Stimulated activated CD4-positive, alpha-beta T cell treated with anti-CD3 and anti-CD28 coated beads, Interleukin-4, amount 100 ng/mL, for 24 hours (primary cell): ENCODE data around the gene RASA3.

Source experiments
- DNase-seq: peaks from one replicate; pipeline ENCODE4 v3.0.0-alpha.2; 2020

The RASA3 gene

DNA sequence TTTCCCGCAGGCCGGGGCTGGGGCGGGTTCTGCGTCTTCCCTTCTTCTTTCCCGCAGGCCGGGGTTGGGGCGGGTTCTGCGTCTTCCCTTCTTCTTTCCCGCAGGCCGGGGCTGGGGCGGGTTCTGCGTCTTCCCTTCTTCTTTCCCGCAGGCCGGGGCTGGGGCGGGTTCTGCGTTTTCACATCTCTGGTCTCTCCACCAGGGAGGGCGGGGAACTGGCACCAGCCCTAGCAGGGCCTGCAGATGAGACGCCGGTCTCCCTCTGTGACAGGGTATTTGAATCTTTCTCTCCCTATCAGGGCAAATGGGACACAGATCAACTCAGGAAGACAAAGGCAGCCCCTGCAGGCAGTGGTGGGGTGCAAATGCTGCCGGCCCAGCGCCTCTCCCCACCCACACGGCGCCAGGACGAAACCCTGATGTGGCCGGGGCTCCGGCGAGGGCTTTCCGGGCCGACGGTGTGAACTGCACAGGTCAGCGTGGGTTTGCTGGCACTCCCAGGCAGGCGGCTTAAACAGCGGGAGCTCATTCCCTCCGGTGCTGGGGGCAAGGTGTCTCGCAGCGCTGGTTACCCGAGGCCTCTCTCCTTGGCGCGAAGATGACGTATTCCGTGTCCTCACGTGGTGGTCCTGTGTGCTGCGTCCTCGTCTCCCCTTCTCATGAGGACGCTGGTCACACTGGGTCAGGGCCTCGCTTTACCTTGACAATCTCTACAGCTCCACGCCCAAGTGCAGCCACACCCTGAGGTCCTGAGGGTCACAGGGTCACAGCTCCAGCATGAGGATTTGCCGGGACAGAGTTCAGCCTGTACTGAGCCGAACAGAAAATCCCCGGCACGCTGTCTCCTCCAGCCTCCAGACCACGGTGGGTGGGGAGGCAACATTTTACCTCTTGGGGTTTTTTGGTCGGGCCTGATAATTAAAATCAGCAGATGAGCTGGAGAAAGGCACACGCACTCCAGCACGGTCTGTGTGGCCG, 157.8 kb downstream of the RASA3 start:
- DNase-seq = no peak

DNA sequence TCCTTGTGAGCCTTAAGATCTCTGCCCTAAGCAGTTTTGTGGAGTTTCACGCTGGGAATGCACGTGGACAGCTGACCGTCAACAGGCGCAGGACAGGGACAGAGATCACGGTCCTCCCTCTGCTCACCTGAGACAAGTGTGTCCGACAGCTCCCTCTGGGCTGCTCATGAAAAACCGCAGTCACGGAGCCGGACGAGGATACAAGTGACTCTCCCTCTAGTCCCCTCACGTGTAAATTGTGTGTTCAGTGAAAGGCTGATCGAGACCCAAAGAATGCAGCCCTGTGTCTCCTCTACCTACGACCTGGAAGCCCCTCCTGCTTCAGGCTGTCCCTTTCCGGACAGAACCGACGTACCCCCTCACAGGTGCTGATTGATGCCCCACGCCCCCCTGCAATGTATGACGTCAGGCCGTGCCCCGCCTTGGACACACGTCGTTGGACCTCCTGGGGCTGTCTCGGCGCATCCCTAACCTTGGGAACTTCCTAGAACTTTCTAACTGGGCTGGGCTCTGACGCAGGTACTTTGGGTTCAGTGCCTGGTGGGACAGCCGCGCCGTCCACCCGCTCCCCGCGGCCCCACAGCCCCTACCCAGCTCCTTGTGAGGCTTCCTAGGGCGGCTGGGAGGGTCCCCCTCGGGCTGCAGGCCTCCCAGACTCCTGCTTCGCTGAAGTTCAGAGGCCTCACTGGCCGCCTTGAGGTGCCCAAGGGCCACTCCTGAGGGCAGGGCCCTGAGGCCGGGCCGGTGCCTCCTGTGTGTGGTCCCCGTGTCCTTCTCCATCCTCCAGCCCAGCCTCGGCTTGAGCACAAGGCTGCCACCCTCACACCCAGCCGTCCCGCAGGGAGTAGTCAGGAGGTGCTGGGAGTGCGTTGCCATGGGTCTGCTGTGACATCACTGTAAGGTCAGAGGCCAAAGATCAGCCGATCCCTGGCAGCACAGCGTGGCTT, 158.9 kb downstream of the RASA3 start, which contains the start of gene C13orf46:
Gene C13orf46, minus strand, starts transcription at position 859 of the 947 bp plus-strand sequence. Its CDS starts 79 bp downstream, at position 780.
- DNase-seq = no peak

DNA sequence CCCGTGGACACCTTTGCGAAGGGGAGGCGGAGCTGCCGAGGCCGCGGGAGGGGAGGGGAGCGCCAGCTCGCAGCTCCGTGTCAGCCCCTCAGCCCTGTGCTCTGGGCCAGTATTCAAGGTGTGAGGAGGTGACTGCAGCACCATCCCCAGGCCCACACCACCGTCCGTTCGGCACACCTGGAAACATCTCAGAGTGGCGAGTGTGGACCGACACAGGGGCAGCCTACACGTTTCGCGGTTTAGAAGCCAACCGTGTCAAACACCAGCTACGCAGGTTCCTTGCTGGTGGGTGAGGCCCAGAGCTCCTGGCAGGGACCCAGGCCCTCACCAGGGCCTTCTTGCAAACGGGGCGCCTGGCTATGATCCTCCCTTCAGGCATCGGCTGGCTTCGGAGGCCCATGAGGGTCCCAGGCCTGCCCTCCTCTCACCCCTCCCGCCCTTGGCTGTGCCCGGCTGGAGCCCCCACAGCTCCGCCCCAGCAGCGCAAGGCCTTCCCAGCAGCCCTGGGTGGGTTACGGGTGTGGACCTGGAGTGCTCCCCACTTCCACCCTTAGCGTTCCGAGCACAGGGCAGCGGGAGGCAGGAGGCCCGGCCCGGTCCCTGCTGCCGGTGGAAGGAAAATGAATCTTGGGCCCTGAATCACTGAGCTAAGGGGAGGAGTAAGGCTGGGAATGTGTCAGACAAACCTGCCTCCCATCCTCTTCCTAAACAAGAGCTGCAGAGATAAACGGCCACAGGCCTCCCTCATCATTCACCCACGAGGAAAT, 159.8 kb downstream of the RASA3 start:
- DNase-seq = no peak

DNA sequence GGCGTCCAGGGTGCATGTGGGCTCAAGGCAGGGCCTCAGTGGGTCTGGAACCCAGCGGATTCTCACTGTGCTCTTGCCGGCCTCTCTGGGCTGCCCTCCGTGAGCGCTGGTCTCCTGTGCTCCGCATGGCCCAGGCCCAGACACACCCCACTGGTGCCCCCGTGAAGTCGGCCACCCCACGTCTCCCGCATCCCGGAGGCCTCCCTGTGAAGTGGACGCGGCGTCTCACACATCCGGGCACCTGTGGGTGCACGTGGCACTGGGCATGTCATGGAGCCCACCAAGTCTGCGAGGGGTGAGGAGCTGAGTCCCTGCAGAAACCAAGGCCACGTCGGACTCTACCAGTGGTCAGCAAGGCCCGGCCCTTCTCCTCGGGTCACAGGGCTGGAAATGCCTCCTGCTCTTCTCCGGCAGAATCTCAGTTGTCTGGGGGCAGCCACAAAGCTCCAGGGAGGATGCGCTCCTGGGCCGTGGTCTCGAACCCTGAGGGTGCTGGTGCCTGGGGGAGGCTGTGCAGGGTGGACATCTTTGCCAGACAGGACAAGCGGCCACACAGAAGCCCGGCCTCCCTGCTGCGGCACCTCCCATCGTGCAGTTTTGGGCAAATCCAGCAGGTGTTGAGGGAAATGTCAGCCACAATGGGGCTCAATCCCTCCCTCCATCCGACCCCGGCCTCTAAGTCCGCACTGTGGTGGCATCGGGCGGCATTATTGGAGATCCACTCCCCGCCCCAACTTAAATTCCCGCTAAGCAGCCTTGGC, 160.8 kb downstream of the RASA3 start:
- DNase-seq = no peak

DNA sequence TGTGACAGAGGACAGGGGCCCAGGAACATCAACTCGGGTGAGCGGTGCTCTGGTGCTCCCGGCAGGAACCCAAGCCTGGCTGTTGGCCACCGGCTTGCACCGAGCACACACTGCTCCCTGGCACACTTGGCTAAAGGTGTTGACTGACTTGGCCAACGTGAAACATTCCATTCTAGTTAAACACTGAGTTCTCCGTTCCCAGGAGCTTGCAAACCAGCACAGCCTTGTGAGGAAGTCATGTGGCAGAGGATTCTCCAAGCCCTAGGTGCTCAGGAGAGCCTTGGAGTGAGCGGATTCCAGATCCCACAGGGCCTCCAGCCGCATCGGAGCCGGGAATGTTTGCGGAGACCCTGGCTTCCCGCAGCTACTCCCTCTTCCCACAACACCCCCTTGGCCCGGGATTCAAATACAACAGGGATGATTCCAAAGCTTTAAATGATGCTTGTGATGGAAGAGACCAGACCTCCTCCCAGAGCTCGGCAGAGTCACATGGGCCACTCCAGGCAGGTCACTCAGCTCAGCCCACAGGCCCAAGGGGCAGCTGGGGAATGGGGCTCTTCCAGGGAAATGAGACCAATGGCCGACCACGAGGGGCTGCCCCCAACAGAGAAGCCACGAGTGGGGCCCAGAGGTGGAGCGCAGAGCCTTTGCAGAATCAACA, 161.5 kb downstream of the RASA3 start:
- no peak for DNase-seq

DNA sequence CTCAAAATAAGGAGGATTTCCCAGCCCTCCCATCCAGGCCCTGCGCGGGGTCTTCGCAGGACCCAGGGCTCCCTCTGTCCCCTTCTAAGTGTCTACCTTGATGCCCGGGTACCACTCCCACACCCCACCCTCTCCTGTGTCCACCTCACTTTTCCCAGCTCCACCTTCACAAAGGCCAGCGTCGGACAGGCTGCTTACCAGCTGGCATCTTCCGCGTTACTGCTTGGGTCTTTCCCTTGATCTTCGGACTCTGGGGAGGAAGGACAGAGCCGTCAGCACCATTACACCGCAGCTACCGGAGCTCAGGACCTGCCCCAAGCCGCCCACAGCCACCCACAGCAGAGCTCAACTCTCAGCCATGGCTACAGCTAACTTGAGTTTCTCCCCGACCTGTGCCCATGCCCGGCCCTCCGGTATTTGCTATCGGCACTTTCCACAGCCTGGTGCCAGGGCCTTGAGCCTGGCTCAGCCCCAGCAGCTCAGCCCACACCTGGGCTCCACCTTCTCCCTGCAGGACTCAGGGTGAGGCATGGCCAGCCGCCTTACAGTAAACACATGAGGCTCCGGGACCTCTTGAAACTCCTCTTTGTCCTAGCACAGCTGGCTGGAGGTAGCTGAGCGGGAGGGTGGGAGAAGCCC, 162.3 kb downstream of the RASA3 start:
- DNase-seq = no peak

DNA sequence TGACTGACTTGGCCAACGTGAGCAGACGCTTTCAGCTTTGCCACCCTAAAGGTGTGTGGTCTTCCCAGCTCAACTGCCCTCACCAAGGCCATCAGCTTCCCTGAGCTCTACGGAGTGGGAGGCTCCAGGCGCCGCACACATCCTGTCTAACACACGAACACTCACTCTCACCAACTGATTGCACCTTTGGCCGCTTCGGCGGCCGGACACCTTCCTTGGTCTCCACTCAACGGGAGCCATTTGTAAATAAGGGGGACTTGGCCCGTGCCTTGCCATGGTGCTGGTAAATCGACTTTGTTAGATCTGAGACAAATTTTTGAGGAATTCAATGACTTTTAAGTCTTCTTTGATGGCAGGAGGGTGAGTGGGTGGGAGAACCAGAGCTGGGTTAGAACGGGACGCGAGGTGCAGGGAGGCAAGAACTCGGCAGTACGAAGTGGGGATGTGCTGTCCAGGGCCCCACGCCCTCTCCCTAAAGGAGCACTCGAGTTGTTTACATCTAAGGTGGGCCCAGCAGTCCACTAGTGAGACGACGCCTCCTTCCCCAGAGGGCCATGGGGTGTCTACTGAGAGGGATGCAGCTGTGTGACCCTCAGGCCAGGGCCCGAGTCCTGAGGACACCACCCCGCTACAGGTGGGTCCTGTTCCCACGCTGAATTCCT, 163.0 kb downstream of the RASA3 start:
- no peak for DNase-seq

DNA sequence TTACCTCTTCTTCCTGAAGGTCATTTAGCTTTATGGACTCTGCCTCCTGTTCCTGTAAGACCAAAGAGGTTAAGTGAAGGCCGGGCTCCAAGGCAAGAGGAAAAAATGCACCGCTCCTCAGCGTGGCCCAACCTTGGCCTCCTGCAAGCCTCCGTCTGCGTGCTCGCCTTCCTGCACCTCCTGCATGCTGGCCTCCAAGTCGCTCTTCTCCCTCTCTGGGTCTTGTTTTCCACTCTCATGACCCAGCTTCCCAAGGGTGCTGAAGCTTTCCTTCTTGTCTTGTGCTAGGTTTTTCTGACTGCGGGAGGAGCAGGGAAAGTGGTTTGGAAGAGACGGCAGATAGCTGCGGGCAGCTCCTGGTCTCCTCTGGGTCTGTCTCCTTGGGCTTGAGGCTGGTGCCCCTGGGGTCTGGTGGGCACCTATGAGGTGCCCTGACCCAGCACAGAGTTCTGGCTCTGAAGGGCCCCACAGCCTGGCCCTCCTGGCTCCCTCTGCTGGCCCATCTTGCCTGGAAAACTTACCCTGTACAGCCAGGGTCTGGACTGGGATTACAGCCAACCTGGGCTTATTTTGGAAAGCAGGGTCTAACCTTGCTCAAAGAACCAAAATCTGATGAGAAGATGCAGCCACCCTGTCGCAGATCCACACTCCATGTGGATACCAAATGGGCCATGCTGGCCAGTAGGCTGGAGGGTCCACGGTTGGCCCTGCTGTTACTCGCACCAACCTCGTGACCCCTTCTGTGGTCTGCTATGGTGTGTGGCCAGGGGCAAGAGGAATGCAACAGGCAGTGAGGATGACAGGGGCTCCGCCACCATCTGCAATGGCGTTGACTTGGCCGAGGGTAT, 163.7 kb downstream of the RASA3 start:
- no peak for DNase-seq

DNA sequence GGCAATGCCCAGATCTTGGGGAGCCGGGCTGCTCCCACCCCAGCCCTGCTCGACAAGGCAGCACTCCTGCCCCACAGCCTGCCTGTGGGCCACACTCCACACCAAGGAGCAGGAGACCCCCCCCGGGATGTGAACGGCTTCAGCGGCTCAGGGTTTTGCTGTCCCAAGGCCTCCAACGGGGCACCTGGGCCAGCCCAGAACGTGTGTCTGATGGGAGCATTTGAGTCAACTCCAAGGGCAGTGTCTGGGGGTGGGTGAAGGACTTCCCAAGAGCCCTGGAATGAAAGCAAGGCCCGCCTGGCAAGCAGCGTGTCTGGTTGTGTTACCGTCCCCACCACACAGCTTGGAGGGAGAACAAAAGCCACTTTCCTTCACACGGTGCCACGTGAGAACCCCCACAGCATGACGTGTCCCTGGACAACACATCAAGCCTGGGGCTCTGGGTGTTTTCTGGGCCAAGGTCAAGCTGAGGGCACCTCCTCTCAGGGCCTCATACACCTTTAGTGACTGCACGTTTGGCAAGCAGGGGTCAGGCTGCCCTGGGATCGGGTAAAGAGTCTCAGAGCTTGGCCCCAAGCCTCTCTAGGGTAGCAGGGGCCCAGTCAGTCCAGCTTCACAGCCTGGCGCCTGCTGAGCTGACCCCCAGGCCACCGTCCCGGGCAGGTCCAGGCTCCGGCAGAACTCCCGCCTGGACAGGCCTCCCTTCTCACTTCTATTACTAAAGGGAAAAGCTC, 164.5 kb downstream of the RASA3 start:
- no peak for DNase-seq

DNA sequence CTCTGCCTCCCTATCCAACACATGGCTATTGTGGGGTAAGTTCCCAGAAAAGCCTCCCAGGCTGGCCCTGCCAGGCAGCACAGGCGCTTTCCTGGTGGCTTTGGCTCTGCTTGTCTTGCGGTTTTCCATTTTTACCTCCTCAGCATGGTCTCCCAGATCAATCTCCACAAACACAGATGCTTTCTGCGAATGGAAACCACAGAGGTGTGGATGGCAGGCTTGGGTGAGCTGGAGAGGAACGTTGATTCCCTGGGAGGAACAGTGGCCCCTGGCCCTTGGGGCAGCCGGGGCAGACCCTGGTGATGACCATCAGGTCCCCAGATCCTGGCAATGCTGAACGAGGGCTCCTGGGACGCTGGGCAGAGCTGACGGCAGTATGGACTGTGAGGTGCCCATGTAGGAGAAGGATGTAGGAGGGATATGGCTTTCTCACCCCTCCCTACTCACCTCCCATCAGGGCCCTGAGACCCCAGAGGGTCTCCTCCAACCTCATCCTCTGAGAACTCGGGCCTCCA, 165.2 kb downstream of the RASA3 start:
- no peak for DNase-seq

DNA sequence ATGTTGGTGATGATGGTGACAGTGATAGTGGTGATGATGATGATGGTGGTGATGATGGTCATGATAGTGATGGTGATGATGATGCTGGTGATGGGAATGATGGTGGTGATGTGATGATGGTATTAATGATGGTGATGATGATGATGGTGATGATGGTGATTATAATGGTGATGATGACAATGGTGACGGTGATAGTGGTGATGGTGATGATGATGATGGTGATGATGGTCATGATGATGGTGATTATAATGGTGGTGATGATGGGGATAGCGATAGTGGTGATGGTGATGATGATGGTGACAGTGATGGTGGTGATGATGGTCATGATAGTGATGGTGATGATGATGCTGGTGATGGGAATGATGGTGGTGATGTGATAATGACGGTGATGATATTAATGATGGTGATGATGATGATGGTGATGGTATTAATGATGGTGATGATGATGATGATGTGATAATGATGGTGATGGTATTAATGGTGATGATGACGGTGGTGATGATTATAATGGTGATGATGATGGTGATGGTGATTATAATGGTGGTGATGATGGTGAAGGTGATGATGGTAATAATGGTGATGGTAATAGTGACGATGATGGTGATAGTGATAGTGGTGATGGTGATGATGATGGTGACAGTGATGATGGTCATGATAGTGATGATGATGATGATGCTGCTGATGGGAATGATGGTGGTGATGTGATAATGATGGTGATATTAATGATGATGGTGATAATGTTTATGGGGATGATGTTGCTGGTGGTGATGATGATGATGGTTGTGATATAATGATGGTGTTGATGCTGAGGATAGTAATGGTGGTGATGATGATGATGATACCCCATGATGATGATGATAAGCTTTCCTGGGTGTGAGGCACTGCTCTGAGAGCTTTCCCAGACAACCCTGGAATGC, 166.2 kb downstream of the RASA3 start:
- no peak for DNase-seq

DNA sequence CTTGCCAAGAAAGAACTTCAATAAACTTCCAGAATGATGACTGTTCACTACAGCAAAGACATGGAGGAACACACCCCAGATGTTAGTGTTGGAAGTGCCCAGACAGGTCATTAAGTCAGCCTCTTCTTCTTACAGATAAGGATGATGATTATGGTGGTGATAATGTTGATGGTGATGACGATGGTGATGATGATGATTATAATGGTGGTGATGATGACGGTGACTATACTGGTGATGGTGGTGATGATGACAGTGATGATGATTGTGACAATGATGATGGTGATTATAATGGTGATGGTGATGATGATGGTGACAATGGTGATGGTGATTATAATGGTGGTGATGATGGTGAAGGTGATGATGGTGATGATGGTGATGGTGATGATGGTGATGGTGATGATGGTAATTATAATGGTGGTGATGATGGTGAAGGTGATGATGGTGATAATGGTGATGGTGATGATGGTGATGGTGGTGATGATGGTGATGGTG, 167.0 kb downstream of the RASA3 start:
- no peak for DNase-seq

DNA sequence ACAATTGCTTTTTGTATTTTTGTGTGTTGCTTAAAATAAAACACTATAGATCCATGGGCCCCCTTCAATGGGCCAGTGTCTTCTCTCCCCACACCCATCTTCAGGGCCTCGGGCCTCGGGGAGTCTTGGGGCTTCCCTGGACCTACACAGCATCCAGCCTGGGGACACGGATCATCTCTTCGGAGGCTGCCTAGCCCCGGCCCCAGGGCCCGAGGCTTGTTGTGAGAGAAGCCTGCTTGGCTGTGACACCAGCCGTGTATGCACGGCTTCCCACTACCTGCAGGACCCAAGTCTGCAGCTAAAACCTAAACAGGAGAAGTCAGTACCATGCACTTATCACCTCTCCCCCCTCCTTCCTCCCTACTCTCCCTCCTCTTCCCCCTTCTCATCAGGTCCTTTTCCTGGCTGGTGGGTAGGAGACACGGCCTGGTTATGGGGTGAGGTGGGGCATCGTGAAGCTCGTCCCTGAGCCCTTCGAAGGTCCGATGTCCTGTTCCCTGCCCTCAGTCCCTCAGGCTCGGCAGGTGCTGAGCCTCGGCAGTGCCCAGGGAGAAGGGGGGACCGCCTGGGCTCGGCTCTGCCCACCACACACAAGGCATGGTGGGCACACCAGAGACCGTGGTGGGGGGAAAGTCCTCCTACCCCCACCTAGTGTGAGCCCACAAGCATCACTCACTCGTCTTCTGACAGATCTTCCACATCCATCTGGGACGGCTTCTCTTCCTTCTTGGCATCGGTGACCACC, 168.0 kb downstream of the RASA3 start:
- DNase-seq = no peak

DNA sequence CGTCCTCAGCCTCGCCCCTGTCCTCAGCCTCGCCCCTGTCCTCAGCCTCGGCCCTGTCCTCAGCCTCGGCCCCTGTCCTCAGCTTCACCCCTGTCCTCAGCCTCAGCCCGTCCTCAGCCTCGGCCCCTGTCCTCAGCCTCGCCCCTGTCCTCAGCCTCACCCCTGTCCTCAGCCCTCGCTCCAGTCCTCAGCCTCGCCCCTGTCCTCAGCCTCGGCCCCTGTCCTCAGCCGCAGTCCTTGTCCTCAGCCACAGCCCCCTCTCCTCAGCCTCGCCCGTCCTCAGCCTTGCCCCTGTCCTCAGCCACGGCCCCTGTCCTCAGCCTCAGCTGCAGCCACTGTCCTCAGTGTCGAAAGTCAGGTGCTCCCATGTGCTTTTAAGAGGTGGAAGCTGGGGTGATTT, 169.0 kb downstream of the RASA3 start:
- no peak for DNase-seq

DNA sequence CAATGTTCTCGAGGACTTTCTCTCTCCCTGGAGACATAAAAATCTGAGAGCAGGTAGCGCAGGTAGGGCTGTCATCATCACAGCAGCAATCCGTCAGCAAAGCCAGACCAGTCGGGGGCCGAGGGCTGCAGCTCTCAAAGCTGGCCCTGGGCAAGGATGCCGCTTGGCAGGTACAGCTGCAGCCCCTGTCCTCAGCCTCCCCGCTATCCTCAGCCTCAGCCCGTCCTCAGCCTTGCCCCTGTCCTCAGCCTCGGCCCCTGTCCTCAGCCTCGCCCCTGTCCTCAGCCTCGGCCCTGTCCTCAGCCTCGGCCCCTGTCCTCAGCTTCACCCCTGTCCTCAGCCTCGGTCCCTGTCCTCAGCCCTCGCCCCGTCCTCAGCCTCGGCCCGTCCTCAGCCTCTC, 169.4 kb downstream of the RASA3 start:
- DNase-seq = no peak

DNA sequence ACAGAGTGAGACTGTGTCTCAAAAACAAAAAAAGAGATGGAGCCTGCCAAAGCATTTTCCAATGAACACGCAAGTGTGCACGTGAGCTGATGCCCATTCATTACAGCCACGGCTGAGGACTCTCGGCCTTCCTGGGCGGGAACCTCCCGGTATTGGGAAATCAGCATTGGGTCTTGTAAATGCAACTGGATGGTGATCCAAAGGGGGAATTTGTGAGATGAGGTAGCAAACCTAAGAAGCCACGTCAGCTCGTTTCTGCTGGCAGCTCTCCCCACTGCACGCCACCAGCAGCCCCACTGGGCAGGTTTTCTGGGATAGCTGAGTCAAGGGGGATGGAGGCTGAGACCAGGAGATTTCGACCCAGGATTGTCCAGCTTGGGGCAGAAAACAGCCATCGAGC, 170.0 kb downstream of the RASA3 start:
- no peak for DNase-seq
